GM19468 (cell line): ENCODE measurements around the gene SYTL3.
"Not testable (repeated sequence)": the region's sequence is repeated elsewhere in the genome, so short reads cannot be mapped to it uniquely, and the experiment has no call there.

Experiments used
- ATAC-seq: cut with Tn5 transposase; IDR thresholded peaks from one replicate; pipeline ENCODE4 v1.9.1; 2021; ENCODE audit warnings: mild to moderate bottlenecking, moderate library complexity, moderate number of reproducible peaks; ENCODE audit not compliant: unreplicated experiment; ENCODE audit errors: extremely low read depth

Gene SYTL3

DNA sequence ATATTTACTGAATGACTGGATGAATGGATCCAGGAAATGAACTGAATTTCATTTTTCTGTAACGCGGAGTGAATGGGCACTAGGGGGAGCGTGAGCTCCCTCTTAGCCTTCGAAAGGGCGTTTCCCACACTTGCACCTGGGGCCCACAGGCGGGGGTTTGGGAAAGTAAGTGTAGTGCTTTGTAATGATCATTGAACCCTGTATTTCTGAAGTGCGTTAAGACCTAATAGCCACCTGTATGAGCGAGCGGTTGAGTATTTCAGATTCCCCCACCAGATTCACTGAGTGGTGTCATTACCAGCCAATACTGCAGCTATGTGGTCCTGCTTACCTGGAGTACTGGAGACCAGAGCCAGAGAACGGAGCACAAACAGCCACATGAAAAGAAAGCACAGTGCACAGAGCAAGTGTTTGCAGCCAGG is 10.5 kb downstream of the SYTL3 start:
- ATAC-seq: no peak

DNA sequence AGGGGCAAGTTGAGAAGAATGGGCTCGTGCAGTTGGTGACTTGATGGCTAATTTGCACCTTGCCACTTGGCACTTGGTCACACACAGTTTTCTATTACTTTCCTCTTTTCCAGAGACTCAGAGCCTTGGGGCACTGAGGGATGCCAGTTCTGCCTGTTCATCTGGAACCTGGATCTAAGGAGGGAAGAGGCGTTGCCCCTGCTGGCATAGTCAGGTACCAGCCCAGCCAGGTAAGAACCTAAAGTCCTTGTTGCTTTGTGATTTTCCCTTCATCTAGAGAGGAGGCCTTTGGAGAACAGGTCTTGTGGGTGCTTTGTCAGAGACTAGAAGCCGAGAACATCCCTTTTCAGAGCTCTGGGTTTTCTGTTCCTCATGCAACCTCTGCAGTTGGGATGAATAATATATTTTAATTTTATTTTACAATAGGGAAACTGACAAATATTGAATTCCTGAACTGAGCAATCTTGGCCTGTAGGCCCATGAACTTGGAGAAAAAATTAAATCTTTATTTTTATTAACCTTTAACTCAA is 11.4 kb downstream of the SYTL3 start:
- ATAC-seq: no peak

DNA sequence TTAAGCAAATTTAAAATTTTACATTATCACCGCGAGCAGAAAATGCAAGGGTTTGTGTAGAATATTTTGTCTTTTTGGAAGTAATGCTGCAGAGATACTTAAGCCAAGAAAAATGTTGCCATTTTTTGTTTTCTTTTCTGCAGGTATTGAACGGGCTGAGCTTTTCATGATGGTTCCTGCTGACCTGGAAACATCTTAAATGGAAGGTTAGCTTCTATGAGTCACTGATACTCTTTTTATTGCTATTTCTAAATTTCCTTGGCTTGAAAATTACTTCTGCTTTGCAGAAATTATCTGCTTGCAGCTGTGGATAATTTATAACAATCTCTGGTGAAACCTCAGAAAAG is 12.7 kb downstream of the SYTL3 start:
- no peak for ATAC-seq

DNA sequence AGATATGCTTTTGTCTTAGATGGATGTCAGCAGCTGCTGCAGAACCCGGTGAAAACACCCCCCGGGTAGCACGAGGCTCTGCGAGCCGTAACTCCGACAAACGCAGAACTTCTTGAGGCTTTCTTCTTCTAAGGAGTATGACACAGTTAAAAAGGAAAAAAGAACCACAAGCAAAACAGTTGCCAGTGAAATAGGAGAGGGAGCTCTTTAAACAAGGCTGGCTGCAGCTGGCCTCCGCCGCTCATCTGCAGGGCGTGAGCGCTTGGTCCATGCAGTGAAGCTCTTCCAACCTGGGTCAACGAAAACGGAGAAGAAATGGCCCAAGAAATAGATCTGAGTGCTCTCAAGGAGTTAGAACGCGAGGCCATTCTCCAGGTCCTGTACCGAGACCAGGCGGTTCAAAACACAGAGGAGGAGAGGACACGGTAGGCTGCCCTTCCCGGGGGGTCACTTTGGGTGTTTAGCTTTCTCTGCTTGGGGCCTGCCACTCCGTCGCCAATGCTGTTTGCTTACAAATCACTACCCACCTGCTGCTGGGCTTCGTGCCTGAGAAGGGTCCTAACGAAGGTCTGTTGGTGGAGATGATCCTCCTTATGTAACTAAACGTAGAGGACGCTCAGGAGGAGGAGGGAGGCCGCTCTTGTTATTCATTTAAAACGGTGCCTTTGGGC is 13.2 kb downstream of the SYTL3 start:
- ATAC-seq: no peak

DNA sequence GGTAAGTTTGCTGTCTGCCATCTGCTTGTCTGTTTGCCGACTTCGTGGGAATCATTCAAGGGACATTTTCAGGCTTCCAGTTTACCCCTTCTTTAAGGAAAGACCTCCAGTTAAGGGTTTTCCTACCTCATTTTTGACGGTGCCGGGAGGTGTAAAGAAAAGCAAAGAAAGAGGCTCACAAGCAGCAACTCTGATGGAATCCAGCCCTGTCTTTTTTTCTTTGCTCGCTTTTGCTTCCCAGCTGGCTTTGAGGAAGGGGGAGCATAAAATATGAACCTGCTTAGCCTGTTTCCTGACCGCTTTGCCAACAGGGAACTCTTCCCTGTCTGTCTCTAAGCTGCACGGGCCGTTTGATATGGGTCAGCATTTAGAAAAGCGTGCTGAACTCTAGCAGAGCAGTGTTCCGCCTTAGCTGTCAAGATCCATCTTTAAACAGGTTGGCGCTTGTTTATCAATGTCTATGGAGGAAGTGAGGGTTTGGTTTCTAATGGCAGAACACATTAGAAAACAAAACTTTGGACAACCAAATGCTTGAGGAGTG is 13.8 kb downstream of the SYTL3 start:
- no peak for ATAC-seq

DNA sequence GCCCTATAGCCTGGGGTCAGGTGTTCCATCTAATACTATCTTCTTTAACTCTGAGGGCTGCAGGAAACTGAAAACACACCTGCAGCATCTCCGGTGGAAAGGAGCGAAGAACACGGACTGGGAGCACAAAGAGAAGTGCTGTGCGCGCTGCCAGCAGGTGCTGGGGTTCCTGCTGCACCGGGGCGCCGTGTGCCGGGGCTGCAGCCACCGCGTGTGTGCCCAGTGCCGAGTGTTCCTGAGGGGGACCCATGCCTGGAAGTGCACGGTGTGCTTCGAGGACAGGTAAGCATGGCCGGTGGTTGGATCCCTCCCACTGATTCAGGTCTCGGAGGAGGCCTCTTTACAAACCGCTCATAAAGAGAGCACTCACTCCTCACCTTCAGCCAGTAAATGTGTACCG is 15.5 kb downstream of the SYTL3 start:
- no peak for ATAC-seq

DNA sequence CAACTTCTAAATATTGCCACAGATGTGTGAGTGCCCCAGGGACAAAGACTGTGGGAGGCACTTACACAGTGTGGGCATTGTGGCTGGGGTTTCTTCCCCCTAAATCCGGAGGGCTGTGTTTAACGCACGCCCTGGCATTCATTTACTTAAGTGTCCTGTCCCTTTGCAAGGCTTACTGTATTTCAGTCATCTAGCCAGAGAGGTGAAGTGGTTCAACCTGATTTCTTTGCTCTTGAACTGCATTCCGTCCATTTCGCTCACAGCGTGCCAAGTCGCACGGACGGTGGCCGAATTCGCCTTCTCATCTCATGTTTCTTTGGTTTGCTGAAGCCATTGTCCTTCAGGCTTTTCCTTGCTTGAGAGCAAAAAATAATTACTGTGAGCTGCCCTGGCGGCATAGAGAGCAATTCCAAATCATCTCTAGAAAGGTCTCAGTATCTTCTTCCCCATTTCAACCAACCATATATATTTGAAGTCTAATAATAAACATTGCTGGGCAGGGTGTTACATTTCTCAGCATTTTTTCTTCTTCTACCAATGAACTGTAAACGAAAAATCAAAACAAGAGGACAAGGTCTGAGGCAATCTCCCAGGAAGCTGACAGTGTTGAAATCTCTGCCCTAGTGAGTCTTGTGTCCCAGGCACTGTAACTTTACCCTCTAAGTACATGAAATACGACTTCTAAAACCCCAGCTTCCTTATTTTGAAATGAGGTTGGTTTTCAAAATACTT is 16.9 kb downstream of the SYTL3 start:
- no peak for ATAC-seq

DNA sequence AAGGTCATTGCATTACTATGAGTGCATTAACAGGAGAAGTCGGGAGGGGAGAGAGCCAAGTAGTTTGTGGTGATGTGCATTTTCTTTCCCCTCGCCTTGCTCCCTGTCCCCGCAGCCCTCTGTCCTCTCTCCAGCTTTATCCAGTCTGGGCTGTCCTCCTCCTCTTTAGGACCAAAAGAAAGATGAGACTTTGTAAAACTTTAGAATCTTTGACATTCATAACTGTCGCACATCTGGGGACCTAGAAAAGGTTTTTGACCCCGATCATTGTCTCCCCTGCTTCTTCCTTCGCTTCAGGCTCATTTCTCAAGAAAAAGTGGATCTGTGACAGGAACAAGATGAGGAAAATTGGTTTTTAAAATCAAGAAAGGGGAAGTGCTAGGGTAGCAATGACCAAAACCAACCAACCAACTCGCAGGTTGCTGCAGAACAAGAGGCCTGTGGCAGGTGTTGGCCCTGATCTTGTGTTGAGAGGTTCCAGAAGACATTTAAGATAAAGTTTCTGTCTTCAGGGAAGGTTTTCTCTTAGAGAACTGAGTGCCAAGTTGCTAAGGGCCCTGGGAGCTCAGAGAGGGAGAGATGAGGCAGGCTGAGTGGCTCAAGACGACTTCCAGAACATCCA is 17.6 kb downstream of the SYTL3 start:
- no peak for ATAC-seq

DNA sequence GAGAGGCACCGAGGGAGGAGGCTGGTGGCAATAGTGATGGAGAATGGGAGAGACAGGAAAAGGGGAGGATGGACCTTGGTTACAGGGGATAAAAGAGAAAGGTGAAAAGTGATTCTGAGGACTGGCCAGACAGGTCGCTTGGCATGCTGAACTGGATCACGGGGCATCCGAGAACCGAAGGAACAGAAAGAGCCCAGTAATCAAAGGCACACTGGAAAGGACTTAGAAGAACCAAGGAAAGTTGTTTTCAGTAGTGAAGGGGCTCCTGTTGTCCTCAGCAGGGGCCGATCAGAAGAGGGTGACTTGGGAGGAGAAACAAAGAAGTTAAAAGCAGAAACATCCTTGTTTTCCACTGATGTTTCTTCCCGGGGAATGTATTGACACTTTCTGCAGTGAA is 18.9 kb downstream of the SYTL3 start:
- ATAC-seq: no peak

DNA sequence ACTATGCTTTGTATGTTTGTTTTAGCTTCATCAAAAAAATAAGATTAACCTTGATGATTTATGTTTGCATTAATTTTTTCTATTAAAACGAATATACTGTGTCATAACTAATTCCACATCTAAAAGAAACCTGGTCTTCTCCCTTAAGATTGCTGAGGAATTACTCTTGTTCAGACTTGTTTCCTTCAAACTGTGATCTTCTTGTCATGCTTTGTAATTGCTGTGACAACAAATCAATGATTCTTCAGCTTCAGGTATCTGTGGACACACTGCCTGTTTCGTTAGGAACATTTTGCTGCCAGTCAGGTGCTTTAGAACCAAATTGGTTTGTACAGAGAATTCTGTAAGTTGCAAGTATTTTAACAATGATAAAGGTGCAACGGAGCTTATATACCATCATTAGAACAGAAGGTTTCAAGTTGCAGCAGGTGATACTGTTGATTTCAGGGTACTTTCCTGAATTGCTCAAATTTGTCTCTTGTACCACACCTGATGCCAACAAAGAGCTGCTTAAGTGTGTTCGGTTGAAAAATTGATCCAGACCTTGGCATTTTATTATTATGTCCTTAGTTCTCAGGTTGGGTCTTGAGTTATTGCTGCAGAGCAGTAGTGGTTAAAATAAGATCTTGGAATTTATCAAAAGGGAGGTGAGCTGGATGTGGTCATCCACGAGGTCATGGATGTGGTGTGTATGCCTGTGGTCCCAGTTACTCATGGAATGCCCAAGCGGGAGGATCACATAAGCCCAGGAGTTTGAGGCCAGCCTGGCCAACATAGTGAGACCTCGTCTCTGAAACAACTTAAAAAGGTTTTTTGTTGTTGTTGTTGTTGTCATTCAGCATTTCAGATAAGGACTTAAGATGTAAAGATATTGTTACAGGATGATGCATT is 19.5 kb downstream of the SYTL3 start:
- no peak for ATAC-seq

DNA sequence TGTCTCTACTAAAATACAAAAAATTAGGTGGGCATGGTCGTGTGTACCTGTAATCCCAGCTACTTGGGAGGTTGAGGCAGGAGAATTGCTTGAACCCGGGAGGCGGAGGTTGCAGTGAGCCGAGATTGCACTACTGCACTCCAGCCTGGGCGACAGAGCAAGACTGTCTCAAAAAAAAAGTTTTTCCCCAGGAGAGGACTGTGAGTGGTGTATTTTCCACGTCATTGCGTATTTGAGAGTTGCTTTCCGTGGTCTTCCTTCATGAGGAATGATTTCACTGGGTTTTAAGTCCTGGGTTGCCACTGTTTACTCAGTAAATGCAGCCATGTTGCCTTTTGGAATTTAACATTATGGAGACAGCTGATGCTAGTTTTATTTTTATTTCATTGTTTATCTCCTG is 22.3 kb downstream of the SYTL3 start:
- not testable (repeated sequence) for ATAC-seq

DNA sequence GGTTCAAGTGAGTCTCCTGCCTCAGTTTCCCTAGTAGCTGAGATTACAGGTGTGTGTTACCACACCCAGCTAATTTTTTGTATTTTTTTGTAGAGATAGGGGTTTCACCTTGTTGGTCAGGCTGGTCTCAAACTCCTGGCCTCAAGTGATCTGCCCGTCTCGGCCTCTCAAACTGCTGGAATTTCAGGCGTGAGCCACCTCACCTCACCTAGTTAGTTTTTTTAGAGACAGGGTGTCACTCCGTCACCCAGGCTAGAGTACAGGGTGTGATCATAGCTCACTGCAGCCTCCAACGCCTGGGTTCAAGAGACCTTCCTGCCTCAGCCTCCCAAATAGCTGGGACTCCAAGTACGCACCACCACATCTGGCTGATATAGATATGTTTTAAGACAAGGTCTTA is 22.9 kb downstream of the SYTL3 start:
- ATAC-seq: no peak

DNA sequence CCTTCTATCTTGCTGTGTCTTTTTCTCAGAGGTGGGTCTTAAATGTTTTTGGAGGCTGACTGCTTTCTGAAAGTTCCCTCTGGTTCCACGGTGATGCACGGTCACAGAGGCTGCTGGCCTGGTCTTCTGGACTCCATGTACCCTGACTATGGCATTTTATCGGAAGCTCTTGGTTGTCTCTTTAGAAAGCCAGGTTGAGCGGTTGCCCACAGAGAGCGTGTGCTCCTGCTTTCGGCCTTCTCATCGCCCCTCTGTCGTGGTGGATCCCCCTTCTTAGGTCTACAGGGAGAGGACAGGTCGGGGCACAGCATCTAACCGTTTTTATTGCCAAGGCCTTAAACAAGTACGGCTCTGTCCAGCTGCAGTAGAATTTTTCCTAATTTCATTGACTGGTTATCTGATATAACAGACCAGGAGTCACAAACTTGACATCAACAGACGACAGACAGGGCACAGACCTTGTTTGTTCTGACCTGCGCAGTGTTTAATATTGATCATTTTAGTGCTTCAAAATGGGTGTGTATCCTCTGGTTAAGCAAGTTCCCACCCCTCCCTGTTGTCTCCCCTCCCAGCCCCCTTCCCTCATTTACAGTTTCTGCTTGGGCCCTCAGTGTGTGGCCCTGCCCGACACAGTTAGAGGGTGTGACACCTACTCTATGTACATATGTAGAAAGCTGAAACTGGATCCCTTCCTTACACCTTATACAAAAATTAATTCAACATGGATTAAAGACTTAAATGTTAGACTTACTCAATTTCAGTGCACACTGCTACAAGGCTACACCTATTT is 24.7 kb downstream of the SYTL3 start:
- ATAC-seq: no peak

DNA sequence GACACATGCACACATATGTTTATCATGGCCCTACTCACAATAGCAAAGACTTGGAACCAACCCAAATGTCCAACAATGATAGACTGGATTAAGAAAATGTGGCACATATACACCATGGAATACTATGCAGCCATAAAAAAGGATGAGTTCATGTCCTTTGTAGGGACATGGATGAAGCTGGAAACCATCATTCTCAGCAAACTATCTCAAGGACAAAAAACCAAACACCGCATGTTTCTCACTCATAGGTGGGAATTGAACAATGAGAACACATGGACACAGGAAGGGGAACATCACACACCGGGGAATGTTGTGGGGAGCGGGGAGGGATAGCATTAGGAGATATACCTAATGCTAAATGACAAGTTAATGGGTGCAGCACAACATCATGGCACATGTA is 27.2 kb downstream of the SYTL3 start:
- not testable (repeated sequence) for ATAC-seq

DNA sequence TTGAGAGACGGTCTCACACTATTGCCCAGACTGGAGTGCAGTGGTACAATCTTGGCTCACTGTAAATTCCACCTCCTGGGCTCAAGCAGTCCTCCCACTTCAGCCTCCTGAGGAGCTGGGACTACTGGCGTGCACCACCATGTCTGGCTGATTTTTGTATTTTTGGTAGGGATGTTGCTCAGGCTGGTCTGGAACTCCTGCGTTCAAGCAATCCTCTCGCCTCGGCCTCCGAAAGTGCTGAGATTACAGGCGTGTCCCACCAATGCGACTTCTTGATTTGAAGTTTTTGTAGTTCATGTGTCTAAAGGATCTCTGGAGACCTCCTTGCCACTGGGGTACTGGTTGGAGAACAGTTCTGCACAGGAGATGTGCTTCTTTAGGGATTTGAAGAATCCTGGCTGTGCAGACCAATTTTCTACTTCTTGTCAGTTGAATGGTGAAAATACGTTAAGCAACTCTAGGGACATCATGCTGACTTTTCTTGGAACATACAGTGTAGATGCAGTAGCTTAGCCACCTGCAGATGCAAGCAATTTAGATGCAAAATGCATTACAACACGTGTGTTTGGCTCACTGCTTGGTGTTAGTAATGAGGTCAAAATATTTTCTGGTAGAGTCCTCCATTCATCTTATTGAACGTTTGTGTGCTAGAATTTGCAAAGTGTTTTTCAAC is 28.2 kb downstream of the SYTL3 start:
- ATAC-seq: no peak

DNA sequence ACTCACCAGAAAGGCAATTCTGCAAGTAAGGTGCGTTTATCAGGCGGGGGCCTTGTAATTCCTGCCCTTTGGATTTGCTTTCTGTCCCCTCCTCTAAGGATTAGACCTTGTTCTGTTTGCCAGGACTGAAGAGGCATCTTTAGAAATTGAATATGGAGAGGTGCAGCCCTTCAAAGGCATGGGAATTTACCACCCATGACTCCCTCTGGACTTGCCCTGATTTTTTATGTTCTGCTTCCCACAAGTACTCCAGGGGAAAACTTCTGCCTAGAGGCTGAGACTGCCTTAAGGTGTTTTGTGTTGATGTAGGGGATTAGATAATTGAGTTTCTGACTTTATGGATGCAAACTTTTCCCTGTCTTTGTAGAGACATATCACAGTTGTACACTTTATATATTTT is 30.2 kb downstream of the SYTL3 start:
- ATAC-seq: no peak

DNA sequence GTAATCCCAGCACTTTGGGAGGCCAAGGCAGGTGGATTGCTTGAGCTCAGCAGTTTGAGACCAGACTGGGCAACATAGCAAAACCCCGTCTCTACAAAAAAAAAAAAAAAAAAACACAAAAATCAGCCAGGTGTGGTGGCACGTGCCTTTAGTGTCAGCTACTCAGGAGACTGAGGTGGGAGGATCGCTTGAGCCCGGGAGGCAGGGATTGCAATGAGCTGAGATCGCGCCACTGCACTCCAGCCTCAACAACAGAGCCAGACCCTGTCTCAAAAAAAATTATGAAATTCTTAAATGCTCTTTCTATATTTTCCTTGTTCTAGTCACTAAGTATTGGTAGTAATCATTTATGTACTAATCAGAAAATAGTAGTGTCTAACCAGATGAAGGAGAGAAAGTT is 30.6 kb downstream of the SYTL3 start:
- no peak for ATAC-seq

DNA sequence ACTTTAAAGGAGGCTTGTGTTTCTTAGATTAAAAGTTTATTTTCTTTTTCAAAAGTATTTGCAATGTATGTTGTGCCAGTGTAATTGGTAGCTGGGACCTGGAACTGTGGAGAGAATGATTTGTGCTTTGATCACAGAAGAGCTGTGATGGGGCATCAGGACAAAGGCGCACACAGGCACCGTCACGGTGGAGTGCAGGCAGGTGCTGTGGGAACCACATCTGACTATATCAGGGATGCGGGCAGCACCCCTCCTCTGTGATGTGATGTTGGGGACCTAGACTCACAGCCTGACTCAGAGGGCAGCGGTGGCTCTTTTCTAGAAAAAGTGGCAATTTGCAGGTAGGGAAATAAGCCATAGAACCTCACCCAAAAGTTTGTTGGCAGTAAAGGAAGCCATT is 34.5 kb downstream of the SYTL3 start:
- ATAC-seq: no peak

DNA sequence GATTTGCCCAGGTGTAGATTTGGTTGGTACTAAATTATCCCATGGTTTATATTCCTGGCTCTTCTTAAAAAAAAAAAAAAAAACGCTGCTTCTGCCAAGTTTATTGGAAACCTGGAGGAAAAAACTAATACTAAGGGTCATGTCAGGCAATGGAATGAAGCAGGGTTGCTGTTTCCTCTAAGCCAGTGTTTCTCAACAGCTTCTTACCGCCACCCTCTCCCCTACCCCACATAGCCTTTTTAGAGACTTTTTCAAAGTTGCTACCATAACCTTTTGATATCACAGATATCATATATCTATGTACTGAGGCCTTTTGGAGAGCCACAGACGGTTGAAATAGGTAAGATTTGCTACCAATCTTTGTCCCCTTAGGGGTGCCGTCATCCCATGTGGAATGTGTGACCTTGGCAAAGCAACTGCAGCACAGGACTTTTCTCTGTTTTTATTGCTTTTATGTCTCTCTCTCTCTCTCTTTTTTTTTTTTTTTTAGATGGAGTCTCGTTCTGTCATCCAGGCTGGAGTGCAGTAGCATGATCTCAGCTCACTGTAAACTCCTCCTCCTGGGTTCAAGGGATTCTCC is 35.0 kb downstream of the SYTL3 start:
- ATAC-seq: no peak
